HEK293 (cell line): ENCODE measurements around the gene GLTPD2.

Experiments used
- CTCF ChIA-PET: fragments of 350-600 bp; formaldehyde crosslinking; extraction: SDS; loops from one replicate; lab custom pipeline; 2021; ENCODE audit warnings: antibody characterized with exemption; lab: Yijun Ruan, JAX
- POLR2A ChIA-PET: fragments of 300-600 bp; formaldehyde crosslinking; extraction: SDS; loops from one replicate; lab custom pipeline; 2020; ENCODE audit warnings: antibody characterized with exemption, inconsistent platforms; lab: Yijun Ruan, JAX
- H3K27ac ChIP-seq: fragments of 200-500 bp; sonication (Bioruptor generic); 2 replicates; pipeline ENCODE4 v1.5.1; 2014; ENCODE audit warnings: low read depth, low read length, control low read depth, inconsistent platforms; ENCODE audit errors: extremely low read depth
- H3K36me3 ChIP-seq, 2 experiments: fragments of 200-500 bp in 1 of 2; sonication (Bioruptor generic) in 1 of 2; 1 replicate in 1 of 2; 2 replicates in 1 of 2; pipeline ENCODE4 v1.5.1; 2014 to 2017; ENCODE audit warnings: inconsistent platforms in 2 of 2, low read length in 2 of 2; ENCODE audit not compliant: control insufficient read depth in 2 of 2, insufficient read depth in 1 of 2
- H3K4me1 ChIP-seq: fragments of 200-500 bp; sonication (Bioruptor generic); 2 replicates; pipeline ENCODE4 v1.5.1; 2014; ENCODE audit warnings: mild to moderate bottlenecking, low read length, inconsistent platforms; ENCODE audit not compliant: control insufficient read depth, insufficient read depth
- H3K4me3 ChIP-seq: 2 replicates; pipeline ENCODE4 v1.5.1; 2011; ENCODE audit warnings: low read depth, mild to moderate bottlenecking, control low read depth, low read length, moderate library complexity
- H3K9me3 ChIP-seq: fragments of 200-500 bp; sonication (Bioruptor generic); 2 replicates; pipeline ENCODE4 v1.5.1; 2014; ENCODE audit warnings: low read depth, low read length, inconsistent platforms; ENCODE audit not compliant: control insufficient read depth, insufficient read depth
- FEZF1 ChIP-seq: fragments of 450-650 bp; formaldehyde crosslinking; IDR thresholded peaks from 2 replicates; pipeline ENCODE4 v1.5.1; 2016; ENCODE audit warnings: missing biosample characterization, missing genetic modification characterization
- GLIS1 ChIP-seq: fragments of 450-650 bp; formaldehyde crosslinking; IDR thresholded peaks from 2 replicates; pipeline ENCODE4 v1.5.1; 2016; ENCODE audit warnings: missing biosample characterization, missing genetic modification characterization
- GLIS2 ChIP-seq: fragments of 450-650 bp; formaldehyde crosslinking; IDR thresholded peaks from 2 replicates; pipeline ENCODE4 v1.5.1; 2016; ENCODE audit warnings: missing biosample characterization, missing genetic modification characterization
- HIC1 ChIP-seq: fragments of 450-650 bp; formaldehyde crosslinking; IDR thresholded peaks from 2 replicates; pipeline ENCODE4 v1.5.1; 2016; ENCODE audit warnings: missing biosample characterization, missing genetic modification characterization
- OSR2 ChIP-seq: fragments of 450-650 bp; formaldehyde crosslinking; IDR thresholded peaks from 2 replicates; pipeline ENCODE4 v1.5.1; 2016; ENCODE audit warnings: missing biosample characterization, missing genetic modification characterization
- PBX3 ChIP-seq: sonication (generic); formaldehyde crosslinking; IDR thresholded peaks from 2 replicates; pipeline ENCODE4 v1.8.1; 2022; ENCODE audit warnings: mild to moderate bottlenecking, moderate library complexity, missing genetic modification reagents
- SCRT2 ChIP-seq: fragments of 450-650 bp; formaldehyde crosslinking; IDR thresholded peaks from 2 replicates; pipeline ENCODE4 v1.5.1; 2016; ENCODE audit warnings: missing biosample characterization, missing genetic modification characterization
- ZBTB10 ChIP-seq: fragments of 450-650 bp; formaldehyde crosslinking; IDR thresholded peaks from 2 replicates; pipeline ENCODE4 v1.5.1; 2016; ENCODE audit warnings: missing biosample characterization, missing genetic modification characterization
- ZBTB20 ChIP-seq: fragments of 450-650 bp; formaldehyde crosslinking; IDR thresholded peaks from 2 replicates; pipeline ENCODE4 v1.5.1; 2016; ENCODE audit warnings: missing biosample characterization, missing genetic modification characterization
- ZBTB26 ChIP-seq: fragments of 450-650 bp; formaldehyde crosslinking; optimal IDR thresholded peaks from 2 replicates; pipeline ENCODE3; 2016; ENCODE audit warnings: missing biosample characterization, mild to moderate bottlenecking, missing genetic modification characterization
- ZBTB6 ChIP-seq: fragments of 450-650 bp; formaldehyde crosslinking; IDR thresholded peaks from 2 replicates; pipeline ENCODE4 v1.5.1; 2017; ENCODE audit warnings: missing biosample characterization, missing genetic modification characterization
- ZFP41 ChIP-seq: fragments of 450-650 bp; formaldehyde crosslinking; IDR thresholded peaks from 2 replicates; pipeline ENCODE4 v1.5.1; 2016; ENCODE audit warnings: missing biosample characterization, missing genetic modification characterization, borderline replicate concordance
- ZFP69B ChIP-seq: fragments of 450-650 bp; formaldehyde crosslinking; IDR thresholded peaks from 2 replicates; pipeline ENCODE4 v1.5.1; 2016; ENCODE audit warnings: missing biosample characterization, missing genetic modification characterization
- ZNF223 ChIP-seq: fragments of 450-650 bp; formaldehyde crosslinking; IDR thresholded peaks from 2 replicates; pipeline ENCODE4 v1.5.1; 2016; ENCODE audit warnings: missing biosample characterization, missing genetic modification characterization
- ZNF248 ChIP-seq: fragments of 450-650 bp; formaldehyde crosslinking; IDR thresholded peaks from 2 replicates; pipeline ENCODE4 v1.5.1; 2017; ENCODE audit warnings: missing biosample characterization, missing genetic modification characterization
- ZNF558 ChIP-seq: fragments of 450-650 bp; formaldehyde crosslinking; IDR thresholded peaks from 2 replicates; pipeline ENCODE4 v1.5.1; 2016; ENCODE audit warnings: missing biosample characterization, missing genetic modification characterization
- ZNF561 ChIP-seq: fragments of 450-650 bp; IDR thresholded peaks from 2 replicates; pipeline ENCODE4 v1.5.1; 2018; ENCODE audit warnings: missing biosample characterization, missing genetic modification characterization, borderline replicate concordance
- ZNF571 ChIP-seq: fragments of 450-650 bp; formaldehyde crosslinking; IDR thresholded peaks from 2 replicates; pipeline ENCODE4 v1.5.0; 2017; ENCODE audit warnings: missing biosample characterization, missing genetic modification characterization
- ZNF645 ChIP-seq: fragments of 450-650 bp; formaldehyde crosslinking; IDR thresholded peaks from 2 replicates; pipeline ENCODE4; 2016; ENCODE audit warnings: missing biosample characterization, missing genetic modification characterization
- ZNF76 ChIP-seq: fragments of 450-650 bp; formaldehyde crosslinking; IDR thresholded peaks from 2 replicates; pipeline ENCODE4; 2016; ENCODE audit warnings: low read depth, missing biosample characterization, missing genetic modification characterization, borderline replicate concordance
- ZNF792 ChIP-seq: fragments of 450-650 bp; formaldehyde crosslinking; IDR thresholded peaks from 2 replicates; pipeline ENCODE4 v1.5.1; 2016; ENCODE audit warnings: missing biosample characterization, missing genetic modification characterization
- ZSCAN30 ChIP-seq: fragments of 450-650 bp; IDR thresholded peaks from 2 replicates; pipeline ENCODE4 v1.5.1; 2018; ENCODE audit warnings: missing biosample characterization, mild to moderate bottlenecking, missing genetic modification characterization, moderate library complexity
- ZSCAN4 ChIP-seq: fragments of 450-650 bp; formaldehyde crosslinking; IDR thresholded peaks from 2 replicates; pipeline ENCODE4 v1.5.1; 2017; ENCODE audit warnings: missing biosample characterization, missing genetic modification characterization

The GLTPD2 gene

GRCh38 chr17:4788807-4789700 is at the start of gene GLTPD2 (continued):
- TF ChIP-seq ZNF645 (no peak), ZNF571 (tag by site-specific recombination) (no peak), ZFP41 (no peak), ZSCAN30 (tag by site-specific recombination) (no peak), SCRT2 (tag by site-specific recombination) (no peak), ZNF248 (no peak), FEZF1 (no peak), ZNF558 (no peak), ZBTB20 (tag by site-specific recombination) (no peak), ZSCAN4 (tag by site-specific recombination) (no peak), ZNF223 (no peak), OSR2 (tag by site-specific recombination) (no peak), ZBTB6 (tag by site-specific recombination) (peak; percentile 52; the same call in 1 of the 2 replicates), PBX3 (CRISPR knock-in tag) (0 out of 2 replicates have a peak, but pooled peaks have one; percentile 16), GLIS1 (tag by site-specific recombination) (no peak), ZNF792 (tag by site-specific recombination) (0 out of 2 replicates have a peak, but pooled peaks have one; percentile 7)

GRCh38 chr17:4739122-4740024 is 49.4 kb upstream of the GLTPD2 start, which contains the start of the genes CXCL16 and ZMYND15:
CXCL16 (minus strand) TSS chr17:4739928; CDS start chr17:4739339, 589 bp downstream.
ZMYND15 (plus strand) TSS chr17:4739833; CDS start chr17:4740549, 716 bp downstream.
- Histone ChIP-seq H3K4me1 (peaks cover 8% of the 10 kb centered on the region), H3K4me3 (peak within 1 kb of the TSS; percentile 62), H3K27ac (peak within 1 kb of the TSS; percentile 59; the same call in 1 of the 2 replicates), H3K36me3 (peaks cover 0 to 5% of the 10 kb centered on the region in 2 experiments; a peak in 1 of 3 replicates), H3K9me3 (no peaks in the 10 kb centered on the region)
- ChIA-PET POLR2A (interaction anchor here (0.6 to 1.8 kb wide), 3 partner anchors 29 to 70 kb away, joined by 3 to 7 read pairs (median 3); no protein-coding TSS in a partner anchor), CTCF (interaction anchor here (0.6 to 1.6 kb wide), 5 partner anchors 12 to 295 kb away, joined by 3 to 6 read pairs (median 3); partner anchors contain the start of gene C17orf107)
- TF ChIP-seq ZNF76 (tag by site-specific recombination) (0 out of 2 replicates have a peak, but pooled peaks have one; percentile 15), ZBTB26 (peak; percentile 84), ZFP69B (tag by site-specific recombination) (0 out of 2 replicates have a peak, but pooled peaks have one; percentile 19), HIC1 (tag by site-specific recombination) (peak; percentile 76), GLIS2 (peak; percentile 16; the same call in 1 of the 2 replicates), ZNF561 (tag by site-specific recombination) (0 out of 2 replicates have a peak, but pooled peaks have one; percentile 70), ZBTB10 (tag by site-specific recombination) (peak; percentile 48; the same call in 1 of the 2 replicates)
